ENCODE measurements around the gene MYF5. TPM values are rescaled to one million over a fixed set of nuclear protein-coding genes. Genes with fewer than 3 reads are reported as not detected.
"Not testable (repeated sequence)": the region's sequence is repeated elsewhere in the genome, so short reads cannot be mapped to it uniquely, and the experiment has no call there.

The MYF5 gene
- polyA plus RNA-seq (2011; rRNA removed) (not detected in 2 replicates), polyA minus RNA-seq (2011; rRNA and poly(A)+ RNA removed) (not detected in 2 replicates)

DNA sequence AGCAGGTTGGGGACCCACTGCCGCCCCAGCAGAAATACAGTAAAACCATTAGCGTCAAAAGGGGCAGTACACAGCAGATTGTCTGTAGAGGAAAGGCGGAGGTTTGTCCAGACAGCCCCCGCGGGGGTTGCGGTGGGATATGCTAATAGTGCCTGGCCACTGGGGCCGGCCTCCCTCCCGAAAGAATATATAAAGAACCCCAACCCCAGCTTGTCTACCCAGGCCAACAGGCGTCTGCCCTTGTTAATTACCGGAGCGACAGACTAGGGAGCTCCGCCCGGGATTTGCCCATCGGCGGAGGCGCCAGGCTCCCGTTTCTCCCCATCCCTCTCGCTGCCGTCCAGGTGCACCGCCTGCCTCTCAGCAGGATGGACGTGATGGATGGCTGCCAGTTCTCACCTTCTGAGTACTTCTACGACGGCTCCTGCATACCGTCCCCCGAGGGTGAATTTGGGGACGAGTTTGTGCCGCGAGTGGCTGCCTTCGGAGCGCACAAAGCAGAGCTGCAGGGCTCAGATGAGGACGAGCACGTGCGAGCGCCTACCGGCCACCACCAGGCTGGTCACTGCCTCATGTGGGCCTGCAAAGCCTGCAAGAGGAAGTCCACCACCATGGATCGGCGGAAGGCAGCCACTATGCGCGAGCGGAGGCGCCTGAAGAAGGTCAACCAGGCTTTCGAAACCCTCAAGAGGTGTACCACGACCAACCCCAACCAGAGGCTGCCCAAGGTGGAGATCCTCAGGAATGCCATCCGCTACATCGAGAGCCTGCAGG lies at the start of gene MYF5:
TSS of gene MYF5 (plus strand) at position 217 of the 774 bp plus-strand sequence. CDS start at position 369, 152 bp downstream.
- ChIA-PET POLR2A (no interaction called here), CTCF (no interaction called here)
- Histone ChIP-seq H3K36me3 (ENCODE audit: control insufficient read depth, insufficient read depth, low read length) (no peaks in the 10 kb centered on the region), H3K4me3 (ENCODE audit: low read depth, low read length) (no peak within 1 kb of the TSS), H3K27me3 (ENCODE audit: control insufficient read depth, insufficient read depth, low read length) (no peaks in the 10 kb centered on the region)
- TF ChIP-seq, protein P1, sequence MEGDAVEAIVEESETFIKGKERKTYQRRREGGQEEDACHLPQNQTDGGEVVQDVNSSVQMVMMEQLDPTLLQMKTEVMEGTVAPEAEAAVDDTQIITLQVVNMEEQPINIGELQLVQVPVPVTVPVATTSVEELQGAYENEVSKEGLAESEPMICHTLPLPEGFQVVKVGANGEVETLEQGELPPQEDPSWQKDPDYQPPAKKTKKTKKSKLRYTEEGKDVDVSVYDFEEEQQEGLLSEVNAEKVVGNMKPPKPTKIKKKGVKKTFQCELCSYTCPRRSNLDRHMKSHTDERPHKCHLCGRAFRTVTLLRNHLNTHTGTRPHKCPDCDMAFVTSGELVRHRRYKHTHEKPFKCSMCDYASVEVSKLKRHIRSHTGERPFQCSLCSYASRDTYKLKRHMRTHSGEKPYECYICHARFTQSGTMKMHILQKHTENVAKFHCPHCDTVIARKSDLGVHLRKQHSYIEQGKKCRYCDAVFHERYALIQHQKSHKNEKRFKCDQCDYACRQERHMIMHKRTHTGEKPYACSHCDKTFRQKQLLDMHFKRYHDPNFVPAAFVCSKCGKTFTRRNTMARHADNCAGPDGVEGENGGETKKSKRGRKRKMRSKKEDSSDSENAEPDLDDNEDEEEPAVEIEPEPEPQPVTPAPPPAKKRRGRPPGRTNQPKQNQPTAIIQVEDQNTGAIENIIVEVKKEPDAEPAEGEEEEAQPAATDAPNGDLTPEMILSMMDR (IDR thresholded peaks at IDR 0.05; ENCODE audit: insufficient read depth, low read depth, low read length) = no peak
- no peak for DNase-seq (ENCODE audit: low read depth)

DNA sequence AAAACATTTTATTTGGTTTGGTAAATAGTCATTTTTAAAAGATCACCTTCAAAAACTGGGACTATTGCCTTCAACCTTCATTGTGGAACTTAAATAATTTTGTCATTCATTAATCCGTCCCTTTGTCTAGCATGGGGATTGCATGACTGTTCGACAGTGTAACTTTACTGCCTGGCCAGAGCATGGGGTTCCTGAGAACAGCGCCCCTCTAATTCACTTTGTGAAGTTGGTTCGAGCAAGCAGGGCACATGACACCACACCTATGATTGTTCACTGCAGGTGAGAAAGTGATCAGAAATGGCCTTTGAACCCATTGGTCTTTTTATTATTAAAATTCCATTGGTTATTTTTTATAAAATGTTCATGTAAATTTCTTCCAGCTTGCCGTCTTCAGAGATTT lies 46.5 kb upstream of the MYF5 start:
- ChIA-PET CTCF (interaction anchor here (0.6 to 1.0 kb wide), 2 partner anchors 20 to 38 kb away, joined by 3 to 4 read pairs; no protein-coding TSS in a partner anchor), POLR2A (no interaction called here)
- Histone ChIP-seq H3K27me3 (ENCODE audit: control insufficient read depth, insufficient read depth, low read length) (no peaks in the 10 kb centered on the region), H3K4me3 (ENCODE audit: low read depth, low read length) (no peak overlapping the region), H3K36me3 (ENCODE audit: control insufficient read depth, insufficient read depth, low read length) (no peaks in the 10 kb centered on the region; the same call in 1 of the 2 replicates)
- TF ChIP-seq, protein P1 (IDR thresholded peaks at IDR 0.05; ENCODE audit: insufficient read depth, low read depth, low read length) = no peak
- no peak for DNase-seq (ENCODE audit: low read depth)

DNA sequence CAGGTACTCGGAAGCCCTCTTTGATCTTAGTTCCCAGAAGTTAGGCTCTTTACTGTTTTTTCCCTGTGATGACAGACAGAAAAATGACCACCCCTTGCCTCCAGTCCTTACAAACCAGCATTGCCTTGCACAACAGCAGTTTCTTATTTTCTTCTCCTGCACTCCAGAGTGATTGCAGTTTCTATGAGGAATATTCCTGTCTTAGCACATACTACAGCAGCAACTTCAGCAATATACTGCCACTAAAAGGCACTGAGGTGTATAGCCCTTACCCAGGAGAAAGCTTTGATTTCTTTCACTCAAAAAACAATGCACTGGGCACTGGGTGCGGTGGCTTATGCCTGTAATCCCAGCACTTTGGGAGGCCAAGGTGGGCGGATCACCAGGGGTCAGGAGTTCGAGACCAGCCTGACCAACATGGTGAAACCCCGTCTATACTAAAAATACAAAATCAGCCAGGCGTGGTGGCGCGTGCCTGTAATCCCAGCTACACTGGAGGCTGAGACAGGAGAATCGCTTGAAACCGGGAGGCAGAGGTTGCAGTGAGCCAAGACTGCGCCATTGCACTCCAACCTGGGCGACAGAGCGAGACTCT lies 40.6 kb upstream of the MYF5 start:
- H3K36me3 ChIP-seq (ENCODE audit: control insufficient read depth, insufficient read depth, low read length); DNase-seq (ENCODE audit: low read depth); H3K27me3 ChIP-seq (ENCODE audit: control insufficient read depth, insufficient read depth, low read length); H3K4me3 ChIP-seq (ENCODE audit: low read depth, low read length); POLR2A ChIA-PET: not testable (repeated sequence)
- CTCF ChIA-PET = interaction anchor here (0.7 kb wide), 1 partner anchor 435 kb away, joined by 3 read pairs; no protein-coding TSS in a partner anchor
- TF ChIP-seq, protein P1 (IDR thresholded peaks at IDR 0.05; ENCODE audit: insufficient read depth, low read depth, low read length) = peak; percentile 5; the same call in 1 of the 2 replicates

DNA sequence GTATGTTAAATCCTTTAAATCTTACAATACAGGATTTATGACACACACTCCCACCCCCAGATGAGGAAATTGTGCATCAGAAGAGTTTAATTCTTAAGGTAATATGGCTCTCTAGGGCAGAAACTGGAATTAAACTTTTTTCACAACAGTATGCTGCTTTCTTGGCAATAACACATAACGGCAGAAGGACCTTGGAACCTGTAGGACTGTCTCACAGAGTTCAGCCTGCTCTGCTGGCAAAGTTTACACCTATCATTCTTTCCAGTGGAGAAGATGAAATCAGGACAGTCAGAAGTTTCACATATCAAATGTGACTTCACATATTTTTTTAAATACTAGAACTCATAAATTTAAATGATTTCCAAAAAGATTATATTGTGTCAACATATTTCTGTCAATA lies 39.9 kb upstream of the MYF5 start:
- Histone ChIP-seq H3K4me3 (ENCODE audit: low read depth, low read length) (no peak overlapping the region), H3K27me3 (ENCODE audit: control insufficient read depth, insufficient read depth, low read length) (no peaks in the 10 kb centered on the region), H3K36me3 (ENCODE audit: control insufficient read depth, insufficient read depth, low read length) (no peaks in the 10 kb centered on the region; the same call in 1 of the 2 replicates)
- TF ChIP-seq, protein P1 (IDR thresholded peaks at IDR 0.05; ENCODE audit: insufficient read depth, low read depth, low read length) = no peak
- POLR2A ChIA-PET = no interaction called here
- CTCF ChIA-PET = interaction anchor here (0.7 kb wide), 1 partner anchor 436 kb away, joined by 3 read pairs; no protein-coding TSS in a partner anchor
- DNase-seq (ENCODE audit: low read depth) = no peak

DNA sequence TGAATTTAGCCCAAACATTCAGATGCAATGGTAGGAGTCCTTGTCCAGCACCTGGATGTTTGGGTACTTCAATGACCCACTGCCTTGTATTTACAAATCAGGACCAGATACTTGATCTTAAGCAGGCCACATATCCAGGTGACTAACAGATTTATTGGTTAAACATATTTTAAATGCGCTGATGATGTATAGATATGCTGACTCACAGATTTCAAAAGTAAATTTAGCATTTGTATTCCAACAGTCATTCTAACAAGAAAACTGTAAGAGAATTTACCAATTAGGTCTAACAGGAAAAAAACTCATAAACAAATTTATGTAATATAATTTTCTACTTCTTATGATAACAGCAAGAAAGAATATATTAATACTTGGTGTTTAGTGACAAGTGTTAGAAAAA lies 38.7 kb upstream of the MYF5 start:
- CTCF ChIA-PET = interaction anchor here (0.9 kb wide), 1 partner anchor 21 kb away, joined by 3 read pairs; no protein-coding TSS in a partner anchor
- Histone ChIP-seq H3K4me3 (ENCODE audit: low read depth, low read length) (no peak overlapping the region), H3K36me3 (ENCODE audit: control insufficient read depth, insufficient read depth, low read length) (no peaks in the 10 kb centered on the region; the same call in 1 of the 2 replicates), H3K27me3 (ENCODE audit: control insufficient read depth, insufficient read depth, low read length) (no peaks in the 10 kb centered on the region)
- DNase-seq (ENCODE audit: low read depth) = no peak
- POLR2A ChIA-PET = no interaction called here
- TF ChIP-seq, protein P1 (IDR thresholded peaks at IDR 0.05; ENCODE audit: insufficient read depth, low read depth, low read length) = no peak
